ENCODE results near the gene RAD52. TPM values are rescaled to one million over a fixed set of nuclear protein-coding genes. Genes with fewer than 3 reads are reported as not detected.

The RAD52 gene
- total RNA-seq, 1 experiment from 2014 or later: 19.2 TPM

GRCh38 chr12:913919-914698 is 35.4 kb downstream of the RAD52 start:
- no peak overlapping the region for H3K4me3 Mint-ChIP-seq
- DNase-seq (ENCODE audit: low spot score) (no peak), ATAC-seq (peak; percentile 15; the same call in 1 of the 2 replicates)
- no peaks in the 10 kb centered on the region for H3K27me3 Mint-ChIP-seq (ENCODE audit: low read depth)
- peaks cover 37% of the 10 kb centered on the region for H3K4me1 Mint-ChIP-seq
- peak overlapping the region; percentile 85 for H3K27ac Mint-ChIP-seq
- POLR2A ChIA-PET: no interaction called here
- peaks cover 68% of the 10 kb centered on the region for H3K36me3 Mint-ChIP-seq
- H3K9me3 Mint-ChIP-seq: no peaks in the 10 kb centered on the region
- CTCF ChIA-PET: interaction anchor here (1.3 kb wide), 1 partner anchor 179 kb away, joined by 3 read pairs; no protein-coding TSS in a partner anchor
- TF ChIP-seq ATF3 (CRISPR knock-in tag; conservative IDR thresholded peaks at IDR 0.05): no peak

DNA sequence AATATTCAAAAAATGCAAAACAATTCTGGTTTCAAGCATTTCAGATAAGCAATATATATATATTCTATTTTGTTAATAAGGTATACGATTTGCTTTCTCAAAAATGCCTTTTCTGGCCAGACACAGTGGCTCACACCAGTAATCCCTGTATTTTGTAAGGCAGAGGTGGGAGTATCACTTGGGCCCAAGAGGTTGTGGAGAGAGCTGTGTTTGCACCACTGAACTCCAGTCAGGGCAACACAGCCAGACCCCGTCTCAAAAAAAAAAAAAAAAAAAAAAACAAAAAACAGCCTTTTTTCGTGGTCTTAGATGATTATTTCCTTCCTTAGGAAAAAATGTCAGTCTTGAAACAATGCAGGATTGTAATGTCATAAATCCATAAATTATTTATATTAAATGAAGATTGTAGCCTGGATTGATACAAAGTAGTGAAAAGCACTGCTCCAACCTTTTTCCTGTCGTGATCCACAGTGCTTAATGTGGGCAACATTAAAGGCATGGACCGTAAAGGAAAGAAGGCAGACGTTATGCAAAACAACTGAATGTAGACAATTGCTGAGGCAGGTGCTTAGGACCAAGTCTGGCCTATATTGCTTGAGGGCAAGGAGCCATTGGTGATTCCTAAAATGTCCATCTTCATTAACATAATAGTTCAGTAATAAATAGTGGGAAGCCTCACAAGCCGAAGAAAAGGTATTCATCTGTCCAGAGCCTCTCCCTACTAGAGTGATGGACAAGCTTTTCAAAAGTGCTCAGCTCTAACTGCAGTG is 36.8 kb downstream of the RAD52 start:
- ChIA-PET CTCF (no interaction called here), POLR2A (no interaction called here)
- H3K4me1 Mint-ChIP-seq: peaks cover 37% of the 10 kb centered on the region

DNA sequence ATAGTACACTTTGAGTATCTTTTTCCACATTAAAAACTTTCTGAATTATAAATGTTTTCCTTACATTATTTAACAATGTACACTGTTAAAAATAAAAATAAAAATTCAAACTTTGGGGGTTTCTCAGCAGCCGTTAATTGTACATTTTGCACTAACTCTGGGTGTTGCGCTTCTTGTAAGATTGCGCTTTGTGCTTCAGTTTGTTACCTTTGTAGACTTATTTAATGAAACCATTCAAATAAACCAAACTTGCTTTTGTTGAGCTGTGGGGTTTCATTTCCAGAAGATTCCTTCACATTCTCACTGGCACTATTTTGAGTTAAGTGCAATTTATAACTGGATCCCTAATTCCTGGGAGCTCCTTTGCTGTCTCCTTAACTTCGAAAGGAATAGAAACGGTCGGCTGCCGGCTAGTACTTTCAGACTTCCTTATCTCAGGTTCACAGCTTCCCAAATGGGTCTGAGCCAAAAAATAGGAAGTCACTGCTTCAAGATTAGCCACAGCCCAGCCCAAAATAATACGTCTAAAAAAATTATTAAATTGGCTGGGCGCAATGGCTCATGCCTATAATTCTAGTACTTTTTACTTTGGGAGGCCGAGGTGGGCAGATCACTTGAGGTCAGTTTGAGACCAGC is 38.2 kb downstream of the RAD52 start:
- CTCF ChIA-PET: interaction anchor here (0.6 to 1.6 kb wide), 2 partner anchors 18 to 38 kb away, joined by 3 read pairs; partner anchors contain the start of gene RAD52
- Mint-ChIP-seq H3K36me3 (peaks cover 62% of the 10 kb centered on the region), H3K27ac (no peak overlapping the region), H3K4me1 (peaks cover 28% of the 10 kb centered on the region), H3K4me3 (no peak overlapping the region), H3K9me3 (no peaks in the 10 kb centered on the region), H3K27me3 (ENCODE audit: low read depth) (no peaks in the 10 kb centered on the region)
- TF ChIP-seq, protein P1, sequence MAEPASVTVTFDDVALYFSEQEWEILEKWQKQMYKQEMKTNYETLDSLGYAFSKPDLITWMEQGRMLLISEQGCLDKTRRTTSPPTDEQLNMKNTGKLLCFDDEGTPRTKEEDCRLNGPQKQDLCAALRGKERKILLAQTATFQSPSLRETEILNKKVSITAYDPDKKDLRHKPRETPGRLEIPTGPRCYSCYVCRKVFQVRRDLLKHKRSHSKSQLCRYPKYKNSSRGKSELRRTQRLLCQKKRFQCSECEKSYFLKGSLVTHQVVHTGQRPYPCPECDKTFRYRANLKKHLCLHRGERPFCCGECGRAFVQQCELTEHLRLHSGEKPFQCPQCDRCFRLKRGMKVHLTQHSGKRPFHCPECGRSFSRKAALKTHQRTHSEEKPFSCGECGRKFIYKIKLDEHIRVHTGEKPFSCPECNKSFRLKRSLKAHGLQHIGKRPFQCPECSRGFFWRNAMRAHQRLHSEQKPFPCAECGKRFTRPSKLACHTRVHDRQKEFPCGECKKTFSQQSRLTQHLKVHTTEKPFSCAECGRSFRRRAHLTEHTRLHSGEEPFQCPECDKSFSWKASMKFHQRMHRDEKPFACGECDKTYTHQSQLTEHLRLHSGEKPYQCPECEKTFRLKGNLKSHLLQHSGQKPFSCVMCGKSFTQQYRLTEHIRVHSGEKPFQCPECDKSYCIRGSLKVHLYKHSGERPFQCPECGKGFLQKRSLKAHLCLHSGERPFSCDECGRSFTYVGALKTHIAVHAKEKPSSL (CRISPR knock-in tag; conservative IDR thresholded peaks at IDR 0.05): no peak
- TF ChIP-seq KAT7 (CRISPR knock-in tag; IDR thresholded peaks at IDR 0.05; ENCODE audit: borderline replicate concordance) (no peak), ZNF232 (CRISPR knock-in tag; IDR thresholded peaks at IDR 0.05) (no peak), GRHL2 (CRISPR knock-in tag; IDR thresholded peaks at IDR 0.05; ENCODE audit: insufficient replicate concordance, severe bottlenecking) (no peak), NFE2L1 (CRISPR knock-in tag; IDR thresholded peaks at IDR 0.05) (no peak), TCF7 (CRISPR knock-in tag; IDR thresholded peaks at IDR 0.05; ENCODE audit: low read depth) (no peak), E2F1 (CRISPR knock-in tag; IDR thresholded peaks at IDR 0.05) (no peak), CREM (CRISPR knock-in tag; IDR thresholded peaks at IDR 0.05) (no peak), SP1 (CRISPR knock-in tag; conservative IDR thresholded peaks at IDR 0.05) (no peak), GTF2I (CRISPR knock-in tag; conservative IDR thresholded peaks at IDR 0.05) (no peak), SMAD4 (CRISPR knock-in tag; IDR thresholded peaks at IDR 0.05) (no peak), IRF2 (CRISPR knock-in tag; IDR thresholded peaks at IDR 0.05; ENCODE audit: borderline replicate concordance, low read depth) (no peak), HMGA2 (CRISPR knock-in tag; IDR thresholded peaks at IDR 0.05) (no peak), TP53 (CRISPR knock-in tag; IDR thresholded peaks at IDR 0.05) (no peak)
- TF ChIP-seq, protein P2, sequence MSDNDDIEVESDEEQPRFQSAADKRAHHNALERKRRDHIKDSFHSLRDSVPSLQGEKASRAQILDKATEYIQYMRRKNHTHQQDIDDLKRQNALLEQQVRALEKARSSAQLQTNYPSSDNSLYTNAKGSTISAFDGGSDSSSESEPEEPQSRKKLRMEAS (CRISPR knock-in tag; IDR thresholded peaks at IDR 0.05): no peak
- TF ChIP-seq, protein P3, sequence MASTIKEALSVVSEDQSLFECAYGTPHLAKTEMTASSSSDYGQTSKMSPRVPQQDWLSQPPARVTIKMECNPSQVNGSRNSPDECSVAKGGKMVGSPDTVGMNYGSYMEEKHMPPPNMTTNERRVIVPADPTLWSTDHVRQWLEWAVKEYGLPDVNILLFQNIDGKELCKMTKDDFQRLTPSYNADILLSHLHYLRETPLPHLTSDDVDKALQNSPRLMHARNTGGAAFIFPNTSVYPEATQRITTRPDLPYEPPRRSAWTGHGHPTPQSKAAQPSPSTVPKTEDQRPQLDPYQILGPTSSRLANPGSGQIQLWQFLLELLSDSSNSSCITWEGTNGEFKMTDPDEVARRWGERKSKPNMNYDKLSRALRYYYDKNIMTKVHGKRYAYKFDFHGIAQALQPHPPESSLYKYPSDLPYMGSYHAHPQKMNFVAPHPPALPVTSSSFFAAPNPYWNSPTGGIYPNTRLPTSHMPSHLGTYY (CRISPR knock-in tag; IDR thresholded peaks at IDR 0.05): no peak
- TF ChIP-seq, protein P4, sequence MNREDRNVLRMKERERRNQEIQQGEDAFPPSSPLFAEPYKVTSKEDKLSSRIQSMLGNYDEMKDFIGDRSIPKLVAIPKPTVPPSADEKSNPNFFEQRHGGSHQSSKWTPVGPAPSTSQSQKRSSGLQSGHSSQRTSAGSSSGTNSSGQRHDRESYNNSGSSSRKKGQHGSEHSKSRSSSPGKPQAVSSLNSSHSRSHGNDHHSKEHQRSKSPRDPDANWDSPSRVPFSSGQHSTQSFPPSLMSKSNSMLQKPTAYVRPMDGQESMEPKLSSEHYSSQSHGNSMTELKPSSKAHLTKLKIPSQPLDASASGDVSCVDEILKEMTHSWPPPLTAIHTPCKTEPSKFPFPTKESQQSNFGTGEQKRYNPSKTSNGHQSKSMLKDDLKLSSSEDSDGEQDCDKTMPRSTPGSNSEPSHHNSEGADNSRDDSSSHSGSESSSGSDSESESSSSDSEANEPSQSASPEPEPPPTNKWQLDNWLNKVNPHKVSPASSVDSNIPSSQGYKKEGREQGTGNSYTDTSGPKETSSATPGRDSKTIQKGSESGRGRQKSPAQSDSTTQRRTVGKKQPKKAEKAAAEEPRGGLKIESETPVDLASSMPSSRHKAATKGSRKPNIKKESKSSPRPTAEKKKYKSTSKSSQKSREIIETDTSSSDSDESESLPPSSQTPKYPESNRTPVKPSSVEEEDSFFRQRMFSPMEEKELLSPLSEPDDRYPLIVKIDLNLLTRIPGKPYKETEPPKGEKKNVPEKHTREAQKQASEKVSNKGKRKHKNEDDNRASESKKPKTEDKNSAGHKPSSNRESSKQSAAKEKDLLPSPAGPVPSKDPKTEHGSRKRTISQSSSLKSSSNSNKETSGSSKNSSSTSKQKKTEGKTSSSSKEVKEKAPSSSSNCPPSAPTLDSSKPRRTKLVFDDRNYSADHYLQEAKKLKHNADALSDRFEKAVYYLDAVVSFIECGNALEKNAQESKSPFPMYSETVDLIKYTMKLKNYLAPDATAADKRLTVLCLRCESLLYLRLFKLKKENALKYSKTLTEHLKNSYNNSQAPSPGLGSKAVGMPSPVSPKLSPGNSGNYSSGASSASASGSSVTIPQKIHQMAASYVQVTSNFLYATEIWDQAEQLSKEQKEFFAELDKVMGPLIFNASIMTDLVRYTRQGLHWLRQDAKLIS (CRISPR knock-in tag; IDR thresholded peaks at IDR 0.05; ENCODE audit: borderline replicate concordance): no peak
- DNase-seq (ENCODE audit: low spot score): no peak
- POLR2A ChIA-PET: no interaction called here
- ATAC-seq: no peak

More for the DNA sequence above, 36.8 kb downstream of the RAD52 start:
- H3K9me3 Mint-ChIP-seq: no peaks in the 10 kb centered on the region
- H3K27ac Mint-ChIP-seq: no peak overlapping the region
- ATAC-seq: no peak
- H3K36me3 Mint-ChIP-seq: peaks cover 65% of the 10 kb centered on the region
- no peak for TF ChIP-seq KAT7 (CRISPR knock-in tag; IDR thresholded peaks at IDR 0.05; ENCODE audit: borderline replicate concordance)
- TF ChIP-seq ZNF121 (CRISPR knock-in tag; IDR thresholded peaks at IDR 0.05): peak; percentile 66; the same call in 1 of the 2 replicates
- H3K4me3 Mint-ChIP-seq: no peak overlapping the region
- no peaks in the 10 kb centered on the region for H3K27me3 Mint-ChIP-seq (ENCODE audit: low read depth)
- no peak for DNase-seq (ENCODE audit: low spot score)

Data from WTC11 (cell line).